Neural progenitor cell (in vitro differentiated cells): ENCODE measurements around the gene C12orf75. TPM values are rescaled to one million over a fixed set of nuclear protein-coding genes. Genes with fewer than 3 reads are reported as not detected.
A peak's percentile ranks its signal among the peaks of the same experiment; 100 is the strongest.
"Not testable (repeated sequence)": the region's sequence is repeated elsewhere in the genome, so short reads cannot be mapped to it uniquely, and the experiment has no call there.

Experiments
- DNase-seq: peaks from one replicate; pipeline ENCODE4 v3.0.0-alpha.2; 2016; ENCODE audit warnings: low spot score
- H2AFZ ChIP-seq: fragments of 200-600 bp; sonication (generic); replicated peaks from 2 replicates; pipeline ENCODE4 v1.6.1; 2016; ENCODE audit warnings: antibody characterized with exemption
- H3F3A ChIP-seq: fragments of 200-600 bp; sonication (generic); 2 replicates; pipeline ENCODE4 v1.6.1; 2016; ENCODE audit warnings: antibody characterized with exemption, low read depth
- H3K27ac ChIP-seq: fragments of 200-600 bp; sonication (generic); 2 replicates; pipeline ENCODE4 v1.5.1; 2016; ENCODE audit warnings: mild to moderate bottlenecking
- H3K27me3 ChIP-seq: fragments of 200-600 bp; sonication (generic); 2 replicates; pipeline ENCODE4 v1.6.1; 2016; ENCODE audit warnings: mild to moderate bottlenecking, moderate library complexity
- H3K36me3 ChIP-seq: fragments of 200-600 bp; sonication (generic); 2 replicates; pipeline ENCODE4 v1.5.1; 2016
- H3K4me1 ChIP-seq: fragments of 200-600 bp; sonication (generic); 2 replicates; pipeline ENCODE4 v1.6.1; 2016; ENCODE audit warnings: mixed run types
- H3K4me2 ChIP-seq: fragments of 200-600 bp; sonication (generic); 2 replicates; pipeline ENCODE4 v1.6.1; 2016
- H3K4me3 ChIP-seq: fragments of 200-600 bp; sonication (generic); 2 replicates; pipeline ENCODE4 v1.5.1; 2016
- H3K79me2 ChIP-seq: fragments of 200-600 bp; sonication (generic); 2 replicates; pipeline ENCODE4 v1.6.1; 2016; ENCODE audit warnings: low read depth
- H3K9ac ChIP-seq: fragments of 200-600 bp; sonication (generic); 2 replicates; pipeline ENCODE4 v1.6.1; 2016
- H3K9me3 ChIP-seq: fragments of 200-600 bp; sonication (generic); 2 replicates; pipeline ENCODE4 v1.5.1; 2016; ENCODE audit warnings: low read depth
- H4K20me1 ChIP-seq: fragments of 200-600 bp; sonication (generic); 2 replicates; pipeline ENCODE4 v1.6.1; 2016; ENCODE audit warnings: low read depth
- H3K27ac Mint-ChIP-seq: 3 replicates; pipeline ENCODE4 v1.8.0; 2021; ENCODE audit warnings: mixed read lengths
- H3K27me3 Mint-ChIP-seq: 2 replicates; pipeline ENCODE4 v1.8.0; 2022; ENCODE audit warnings: low read depth, mild to moderate bottlenecking, inconsistent platforms, moderate library complexity, mixed read lengths; ENCODE audit not compliant: insufficient read depth
- H3K36me3 Mint-ChIP-seq: 3 replicates; pipeline ENCODE4 v1.8.0; 2021; ENCODE audit warnings: mixed read lengths
- H3K4me1 Mint-ChIP-seq: 3 replicates; pipeline ENCODE4 v1.8.0; 2021; ENCODE audit warnings: mixed read lengths
- H3K4me3 Mint-ChIP-seq: 3 replicates; pipeline ENCODE4 v1.8.0; 2021; ENCODE audit warnings: mild to moderate bottlenecking, moderate library complexity, mixed read lengths
- H3K9me3 Mint-ChIP-seq: 3 replicates; pipeline ENCODE4 v1.8.0; 2020; ENCODE audit warnings: mixed read lengths
- EZH2 ChIP-seq: fragments of 200-600 bp; sonication (generic); IDR thresholded peaks from 2 replicates; pipeline ENCODE4 v1.6.1; 2017; ENCODE audit warnings: antibody characterized with exemption, mild to moderate bottlenecking, moderate library complexity
- EZH2phosphoT487 ChIP-seq: fragments of 200-600 bp; sonication (generic); IDR thresholded peaks from 2 replicates; pipeline ENCODE4 v1.6.1; 2017; ENCODE audit warnings: antibody characterized with exemption
- total RNA-seq: library from RNA; depleted of rRNA; stranded (reverse); fragments of >200 nt; gene quantifications from 2 replicates; pipeline ENCODE4 v1.2.3, GENCODE V29; 2015; ENCODE audit warnings: low replicate concordance
- TF ChIP-seq, protein P1 (sequence below): fragments of 200-600 bp; sonication (generic); IDR thresholded peaks from 2 replicates; pipeline ENCODE4 v1.5.1; 2017; ENCODE audit warnings: antibody characterized with exemption, mild to moderate bottlenecking

Gene C12orf75
- total RNA-seq, 1 donor from 2014 or later, result 59.9 TPM

DNA sequence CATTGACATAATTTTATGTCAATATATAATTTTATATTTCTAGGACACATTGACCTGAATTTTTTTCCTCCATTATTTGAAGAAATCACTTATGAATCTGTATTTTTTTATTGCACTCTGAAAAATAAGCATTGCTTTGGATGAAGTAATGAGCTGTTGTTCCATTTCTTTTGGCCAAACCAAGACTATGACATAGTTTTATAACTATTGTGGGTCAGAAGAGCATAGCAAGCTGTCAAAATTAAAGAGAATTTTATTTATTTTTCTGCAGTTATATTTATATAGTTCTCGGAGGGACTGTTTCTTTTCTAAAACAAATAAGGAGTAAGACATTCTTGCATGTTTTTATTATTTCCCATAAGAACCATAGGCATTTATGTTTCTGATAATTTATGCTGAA lies 8.5 kb downstream of the C12orf75 start:
- Histone ChIP-seq H3K36me3 (peaks cover 4% of the 10 kb centered on the region), H3K4me3 (no peak overlapping the region), H3K79me2 (peaks cover 9% of the 10 kb centered on the region), H3K9ac (no peak overlapping the region), H3K9me3 (peaks cover 4% of the 10 kb centered on the region), H3F3A (no peaks in the 10 kb centered on the region), H3K4me2 (no peak overlapping the region), H3K27me3 (no peaks in the 10 kb centered on the region), H3K4me1 (peaks cover 8% of the 10 kb centered on the region), H3K27ac (no peak overlapping the region), H4K20me1 (no peaks in the 10 kb centered on the region), H2AFZ (no peak overlapping the region)
- DNase-seq, result no peak
- no peak for TF ChIP-seq EZH2phosphoT487
- TF ChIP-seq, protein P1, sequence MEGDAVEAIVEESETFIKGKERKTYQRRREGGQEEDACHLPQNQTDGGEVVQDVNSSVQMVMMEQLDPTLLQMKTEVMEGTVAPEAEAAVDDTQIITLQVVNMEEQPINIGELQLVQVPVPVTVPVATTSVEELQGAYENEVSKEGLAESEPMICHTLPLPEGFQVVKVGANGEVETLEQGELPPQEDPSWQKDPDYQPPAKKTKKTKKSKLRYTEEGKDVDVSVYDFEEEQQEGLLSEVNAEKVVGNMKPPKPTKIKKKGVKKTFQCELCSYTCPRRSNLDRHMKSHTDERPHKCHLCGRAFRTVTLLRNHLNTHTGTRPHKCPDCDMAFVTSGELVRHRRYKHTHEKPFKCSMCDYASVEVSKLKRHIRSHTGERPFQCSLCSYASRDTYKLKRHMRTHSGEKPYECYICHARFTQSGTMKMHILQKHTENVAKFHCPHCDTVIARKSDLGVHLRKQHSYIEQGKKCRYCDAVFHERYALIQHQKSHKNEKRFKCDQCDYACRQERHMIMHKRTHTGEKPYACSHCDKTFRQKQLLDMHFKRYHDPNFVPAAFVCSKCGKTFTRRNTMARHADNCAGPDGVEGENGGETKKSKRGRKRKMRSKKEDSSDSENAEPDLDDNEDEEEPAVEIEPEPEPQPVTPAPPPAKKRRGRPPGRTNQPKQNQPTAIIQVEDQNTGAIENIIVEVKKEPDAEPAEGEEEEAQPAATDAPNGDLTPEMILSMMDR, result no peak
- no peak for TF ChIP-seq EZH2
- peaks cover 30% of the 10 kb centered on the region for H3K36me3 Mint-ChIP-seq
- peaks cover 13% of the 10 kb centered on the region for H3K4me1 Mint-ChIP-seq
- no peaks in the 10 kb centered on the region for H3K27me3 Mint-ChIP-seq
- no peak overlapping the region for H3K4me3 Mint-ChIP-seq
- no peak overlapping the region for H3K27ac Mint-ChIP-seq
- H3K9me3 Mint-ChIP-seq, result peaks cover 11% of the 10 kb centered on the region

DNA sequence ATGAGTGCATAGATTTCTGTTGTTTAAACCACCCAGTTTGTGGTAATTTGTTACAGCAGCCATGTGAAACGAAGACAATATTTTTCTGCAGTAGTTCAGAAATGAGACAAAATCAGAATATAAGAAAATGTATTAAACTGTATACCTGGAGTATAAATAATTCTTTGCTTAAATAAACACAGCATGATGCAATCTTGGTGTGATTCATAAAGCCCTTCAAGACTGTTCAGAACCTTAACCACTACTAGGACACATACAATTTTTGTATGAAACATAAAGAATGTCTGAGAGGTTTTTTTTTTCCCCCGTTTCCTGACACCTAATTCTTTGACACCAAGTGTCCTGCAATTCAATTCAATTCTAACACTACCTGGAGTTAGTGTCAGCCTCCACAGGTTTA lies 10.5 kb downstream of the C12orf75 start:
- Histone ChIP-seq H2AFZ (no peak overlapping the region), H3K4me2 (no peak overlapping the region), H3K79me2 (no peaks in the 10 kb centered on the region), H3K4me3 (no peak overlapping the region), H4K20me1 (no peaks in the 10 kb centered on the region), H3K36me3 (peaks cover 4% of the 10 kb centered on the region), H3K27me3 (no peaks in the 10 kb centered on the region), H3K9me3 (peaks cover 4% of the 10 kb centered on the region), H3K4me1 (peaks cover 8% of the 10 kb centered on the region), H3F3A (no peaks in the 10 kb centered on the region), H3K27ac (no peak overlapping the region), H3K9ac (no peak overlapping the region)
- H3K36me3 Mint-ChIP-seq, result peaks cover 31% of the 10 kb centered on the region
- no peak overlapping the region for H3K27ac Mint-ChIP-seq
- peaks cover 3% of the 10 kb centered on the region for H3K4me1 Mint-ChIP-seq
- H3K27me3 Mint-ChIP-seq, result no peaks in the 10 kb centered on the region
- no peak for TF ChIP-seq EZH2
- no peak for TF ChIP-seq EZH2phosphoT487
- TF ChIP-seq, protein P1, result no peak
- H3K4me3 Mint-ChIP-seq, result no peak overlapping the region
- DNase-seq, result no peak
- peaks cover 12% of the 10 kb centered on the region for H3K9me3 Mint-ChIP-seq

DNA sequence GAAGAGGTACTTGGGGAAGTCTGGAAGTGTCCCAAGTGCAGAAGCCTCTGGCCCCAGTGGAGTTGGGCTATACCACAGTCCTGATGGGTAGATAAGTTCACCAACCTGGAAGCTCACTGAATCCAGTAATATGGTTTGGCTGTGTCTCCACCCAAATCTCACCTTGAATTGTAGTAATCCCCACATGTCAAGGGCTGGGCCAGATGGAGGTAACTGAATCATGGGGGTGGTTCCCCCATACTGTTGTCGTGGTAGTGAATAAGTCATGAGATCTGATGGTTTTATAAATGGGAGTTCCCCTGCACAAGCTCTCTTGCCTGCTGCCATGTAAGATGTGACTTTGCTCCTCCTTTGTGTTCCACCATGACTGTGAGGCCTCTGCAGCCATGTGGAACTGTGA lies 11.1 kb downstream of the C12orf75 start:
- H3K4me2 ChIP-seq, result not testable (repeated sequence)

DNA sequence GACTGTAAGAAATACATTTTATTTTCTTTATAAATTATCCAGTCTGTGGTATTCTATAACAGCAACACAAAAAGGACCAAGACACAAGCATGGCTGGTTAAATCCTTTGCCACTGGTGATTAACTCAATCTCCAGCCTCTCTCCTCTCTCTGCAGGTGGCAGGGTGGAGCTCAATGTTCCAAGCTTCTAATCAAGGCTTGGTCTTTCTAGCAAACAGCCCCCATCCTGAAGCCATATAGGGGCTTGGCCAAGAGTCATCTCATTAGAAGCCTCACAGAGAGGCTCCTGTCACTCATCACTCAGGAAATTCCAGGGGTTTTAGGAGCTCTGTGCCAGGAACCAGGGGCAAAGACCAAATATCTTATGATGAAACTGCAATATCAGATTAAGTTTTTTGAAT lies 12.0 kb downstream of the C12orf75 start:
- no peaks in the 10 kb centered on the region for H3K79me2 ChIP-seq

More for the DNA sequence above, 11.1 kb downstream of the C12orf75 start:
- H3K79me2 ChIP-seq, H3F3A ChIP-seq, H3K27me3 ChIP-seq, H4K20me1 ChIP-seq, H3K9ac ChIP-seq, H3K27ac ChIP-seq, H3K9me3 ChIP-seq, H3K36me3 ChIP-seq, H3K4me1 ChIP-seq, H3K4me1 Mint-ChIP-seq, H2AFZ ChIP-seq, H3K4me3 ChIP-seq, H3K27ac Mint-ChIP-seq, H3K27me3 Mint-ChIP-seq, DNase-seq, H3K4me3 Mint-ChIP-seq: not testable (repeated sequence)
- peaks cover 30% of the 10 kb centered on the region for H3K36me3 Mint-ChIP-seq
- H3K9me3 Mint-ChIP-seq, result peaks cover 13% of the 10 kb centered on the region

More for the DNA sequence above, 12.0 kb downstream of the C12orf75 start:
- Histone ChIP-seq H2AFZ (no peak overlapping the region), H3K27me3 (no peaks in the 10 kb centered on the region), H3F3A (peaks cover 5% of the 10 kb centered on the region), H4K20me1 (no peaks in the 10 kb centered on the region), H3K9me3 (peaks cover 4% of the 10 kb centered on the region), H3K4me1 (peaks cover 18% of the 10 kb centered on the region), H3K9ac (no peak overlapping the region), H3K4me2 (no peak overlapping the region), H3K36me3 (peaks cover 4% of the 10 kb centered on the region), H3K27ac (no peak overlapping the region), H3K4me3 (no peak overlapping the region)
- Mint-ChIP-seq H3K27ac (no peak overlapping the region), H3K9me3 (peaks cover 13% of the 10 kb centered on the region), H3K4me3 (no peak overlapping the region), H3K27me3 (no peaks in the 10 kb centered on the region), H3K4me1 (peaks cover 7% of the 10 kb centered on the region), H3K36me3 (peaks cover 26% of the 10 kb centered on the region)
- no peak for TF ChIP-seq EZH2
- TF ChIP-seq, protein P1, result no peak
- TF ChIP-seq EZH2phosphoT487, result no peak
- DNase-seq, result peak; percentile 37
